ENCODE measurements around the gene SELENOK.
A peak's percentile ranks its signal among the peaks of the same experiment; 100 is the strongest.
"Not testable (repeated sequence)": the region's sequence is repeated elsewhere in the genome, so short reads cannot be mapped to it uniquely, and the experiment has no call there.

Gene SELENOK

GRCh38 chr3:53891497-53892285 lies at the start of gene SELENOK:
SELENOK (minus strand) TSS chr3:53891859.
- peak; percentile 97 for DNase-seq

- no peak for DNase-seq
Observed at GRCh38 chr3:53941184-53941583, 49.5 kb upstream of the SELENOK start.

GRCh38 chr3:53940623-53941022 lies 49.0 kb upstream of the SELENOK start:
- no peak for DNase-seq

GRCh38 chr3:53939813-53940212 lies 48.2 kb upstream of the SELENOK start:
- DNase-seq = no peak

DNA sequence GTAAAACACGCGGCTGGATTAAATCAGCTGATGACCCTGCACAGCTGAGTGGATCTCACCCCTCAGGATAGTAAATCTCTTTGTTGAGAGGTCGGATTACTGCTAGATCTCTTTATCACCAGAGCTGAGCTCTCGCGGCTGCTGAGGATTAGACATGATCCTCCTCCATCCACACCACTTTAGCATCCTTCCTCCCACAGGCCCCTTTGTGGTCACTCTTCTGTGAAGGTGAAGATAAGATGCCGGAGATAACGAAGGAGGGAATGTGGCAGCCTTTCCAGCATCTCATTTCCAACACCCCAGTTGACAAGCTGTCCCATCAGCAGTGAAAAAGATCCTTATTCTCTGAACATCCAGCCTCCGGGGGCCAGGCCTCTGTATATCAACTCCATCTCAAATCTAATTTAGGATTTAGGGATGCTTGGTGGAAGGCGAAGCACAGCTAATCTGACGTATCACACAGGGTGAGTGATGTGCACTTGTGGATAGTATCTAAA lies 47.5 kb upstream of the SELENOK start:
- DNase-seq = no peak

DNA sequence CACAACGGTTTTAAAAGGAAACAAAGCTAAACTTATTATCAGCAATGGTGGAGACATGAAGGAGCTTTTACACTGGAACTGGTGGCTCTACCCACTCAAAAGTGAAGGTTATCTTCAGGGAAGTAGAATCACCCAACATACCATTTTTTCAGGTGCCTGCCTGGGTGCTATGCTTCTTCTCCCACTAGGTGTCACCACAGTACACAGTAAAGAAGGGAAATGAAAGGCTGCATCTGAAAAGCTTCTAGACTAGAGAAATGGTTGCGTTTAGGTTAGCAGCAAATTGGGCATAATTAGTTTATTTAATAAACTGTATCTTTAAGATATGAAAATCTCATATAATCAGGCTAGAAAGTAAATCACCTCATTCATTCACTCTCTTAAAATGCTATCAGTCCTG lies 47.0 kb upstream of the SELENOK start:
- peak; percentile 7 for DNase-seq

GRCh38 chr3:53936347-53936746 lies 44.7 kb upstream of the SELENOK start:
- no peak for DNase-seq

DNA sequence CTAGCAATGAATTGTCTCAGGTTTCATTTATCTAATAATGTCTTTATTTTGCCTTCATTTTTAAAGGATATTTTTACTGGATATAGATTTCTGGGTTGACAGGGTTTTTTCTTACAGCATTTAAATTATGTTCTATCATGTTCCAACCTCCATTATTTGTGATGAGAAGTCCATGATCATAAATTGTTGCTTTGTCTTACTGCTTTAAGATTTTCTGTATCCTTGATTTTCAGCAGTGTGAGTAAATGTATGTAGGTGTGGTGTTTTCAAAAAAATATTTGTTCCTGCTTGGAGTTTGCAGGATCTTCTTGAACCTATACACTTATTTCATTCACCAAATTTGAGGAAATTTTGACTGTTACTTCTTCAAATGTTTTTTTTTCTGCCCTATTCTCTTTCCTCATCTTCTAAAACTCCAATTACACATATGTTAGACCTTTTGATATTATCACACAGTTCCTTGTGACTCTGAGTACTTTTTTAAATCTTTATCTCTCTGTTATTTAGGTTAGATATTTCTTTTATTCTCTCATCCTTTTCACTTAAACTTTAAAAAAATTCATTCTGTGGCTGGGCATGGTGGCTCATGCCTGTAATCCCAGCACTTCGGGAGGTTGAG lies 43.7 kb upstream of the SELENOK start:
- DNase-seq = no peak

GRCh38 chr3:53927208-53927872 lies 35.7 kb upstream of the SELENOK start:
- not testable (repeated sequence) for DNase-seq

DNA sequence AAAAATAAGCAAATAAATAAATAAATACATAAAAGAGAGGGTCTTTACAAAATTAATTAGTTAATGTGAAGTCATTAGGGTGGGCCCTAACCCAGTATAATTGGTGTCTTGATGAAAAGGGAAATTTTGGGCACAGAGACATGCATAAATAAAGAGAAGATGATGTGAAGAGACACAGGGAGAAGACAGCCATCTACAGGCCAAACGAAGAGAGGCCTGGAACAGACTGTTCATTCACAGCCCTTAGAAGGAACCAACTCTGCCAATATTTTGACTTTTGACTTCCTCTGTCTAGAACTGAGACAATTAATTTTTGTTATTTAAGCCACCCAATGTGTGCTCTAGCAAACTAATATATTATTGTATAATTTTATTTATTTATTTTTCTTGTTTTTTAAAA lies 29.6 kb upstream of the SELENOK start:
- no peak for DNase-seq

GRCh38 chr3:53919741-53920140 lies 28.1 kb upstream of the SELENOK start:
- no peak for DNase-seq

DNA sequence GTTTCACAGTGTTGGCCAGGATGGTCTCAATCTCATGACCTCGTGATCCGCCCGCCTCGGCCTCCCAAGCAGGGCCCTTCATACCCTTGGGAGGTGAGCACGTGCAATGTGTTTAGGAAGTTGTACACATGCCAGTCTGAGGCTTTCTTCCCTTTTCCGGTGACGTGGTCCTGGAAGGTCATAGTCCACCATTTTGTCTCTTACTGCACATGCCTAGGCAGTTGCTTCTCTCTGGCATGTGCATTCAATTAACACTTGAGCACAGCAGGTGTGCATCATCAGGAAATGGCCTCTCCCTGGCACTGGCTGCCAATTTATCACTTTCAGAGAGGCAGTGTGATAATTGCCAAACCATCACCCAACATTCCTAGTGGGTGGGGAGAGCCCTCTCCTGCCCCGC lies 21.7 kb upstream of the SELENOK start:
- no peak for DNase-seq

GRCh38 chr3:53902711-53903110 lies 11.1 kb upstream of the SELENOK start:
- DNase-seq = no peak

- DNase-seq = no peak
Observed at GRCh38 chr3:53902067-53902466, 10.4 kb upstream of the SELENOK start.

- no peak for DNase-seq
Observed at GRCh38 chr3:53900666-53901331, 9.1 kb upstream of the SELENOK start.

- no peak for DNase-seq
Observed at GRCh38 chr3:53899750-53900149, 8.1 kb upstream of the SELENOK start.

DNA sequence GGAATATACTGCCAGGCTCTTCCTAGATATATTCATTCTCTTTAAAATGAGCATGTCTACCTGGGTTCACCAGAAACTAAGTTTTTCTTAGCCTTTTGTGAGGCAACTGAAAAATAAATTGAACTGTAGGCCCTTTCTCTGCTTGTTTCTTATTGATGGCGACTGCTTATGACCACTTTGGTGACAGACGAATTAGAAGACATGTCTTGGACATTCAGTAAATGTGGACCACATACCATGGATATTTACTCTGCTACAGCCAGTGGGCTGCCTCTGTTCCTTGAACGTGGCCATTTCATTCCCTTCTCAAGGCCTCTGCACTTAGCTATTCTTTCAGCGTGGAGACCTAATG lies 603 bp upstream of the SELENOK start:
- DNase-seq = no peak

GRCh38 chr3:53890726-53891475 lies 758 bp downstream of the SELENOK start:
- DNase-seq = peak; percentile 50

- DNase-seq = no peak
Observed at GRCh38 chr3:53888232-53888631, 3.4 kb downstream of the SELENOK start.

- no peak for DNase-seq
Observed at GRCh38 chr3:53887446-53887845, 4.2 kb downstream of the SELENOK start.

GRCh38 chr3:53885239-53885638 lies 6.4 kb downstream of the SELENOK start:
- DNase-seq = no peak

- no peak for DNase-seq
Observed at GRCh38 chr3:53884623-53885022, 7.0 kb downstream of the SELENOK start.

GRCh38 chr3:53883008-53883407 lies 8.7 kb downstream of the SELENOK start:
- DNase-seq = no peak

Measured in CD4-positive, alpha-beta T cell treated with Interleukin-6 for 4 hours (primary cell).